Body of pancreas (tissue), 4 donors: ENCODE data around the gene CLP1. TPM values are rescaled to one million over a fixed set of nuclear protein-coding genes. Genes with fewer than 3 reads are reported as not detected.

ENCODE experiments used
- ATAC-seq: fragments of 150-250 bp; one replicate; pipeline ENCODE4 v1.9.1; 2016
- DNase-seq, 4 donors: peaks; one replicate each; pipeline ENCODE4 v3.0.0-alpha.2; 2019
- H3K27ac ChIP-seq, 4 donors: fragments of 200-600 bp; sonication (generic); 1 replicate in 3 of 4; 2 replicates in 1 of 4; pipeline versions ENCODE4 v1.5.1 to v1.6.1; 2016 to 2019; ENCODE audit warnings: mild to moderate bottlenecking in 1 of 4, mixed read lengths in 1 of 4, moderate library complexity in 1 of 4
- H3K27me3 ChIP-seq, 2 donors: fragments of 200-600 bp; sonication (generic); one replicate each; pipeline ENCODE4 v1.6.0; 2016; ENCODE audit warnings: mild to moderate bottlenecking in 1 of 2
- H3K36me3 ChIP-seq, 2 donors: fragments of 200-600 bp; sonication (generic); replicated peaks in 1 of 2; 2 replicates each; pipeline ENCODE4 v1.5.1; 2016; ENCODE audit warnings: low read depth in 2 of 2; ENCODE audit not compliant: insufficient read depth in 1 of 2
- H3K4me1 ChIP-seq: fragments of 200-600 bp; sonication (generic); one replicate; pipeline ENCODE4 v1.6.0; 2016
- H3K4me3 ChIP-seq, 2 donors: fragments of 200-600 bp; sonication (generic); 1 replicate in 1 of 2; 2 replicates in 1 of 2; pipeline ENCODE4 v1.5.1; 2016 to 2019
- H3K9me3 ChIP-seq, 3 donors: fragments of 200-600 bp; sonication (generic); 1 replicate in 2 of 3; 2 replicates in 1 of 3; pipeline ENCODE4 v1.5.1; 2016
- POLR2A ChIP-seq, 3 donors: fragments of 450-650 bp; IDR thresholded peaks; one replicate each; pipeline ENCODE4 v1.6.1; 2016; ENCODE audit warnings: antibody characterized with exemption in 3 of 3, mild to moderate bottlenecking in 2 of 3
- WGBS, 2 donors: methylation state at CpG; one replicate each; pipeline ENCODE4 v1.1.5; 2017; 5-methylcytosine and 5-hydroxymethylcytosine counted together
- intact Hi-C: fragments of 100-400 bp; cut with DNase I; formaldehyde crosslinking; loops from one replicate; pipeline ENCODE4 v1.15.1; 2023
- total RNA-seq, 2 donors: library from RNA; depleted of rRNA; stranded (reverse); fragments of >200 nt; gene quantifications; one replicate each; pipeline ENCODE4 v1.1.0, GENCODE V29; 2016
- TF ChIP-seq, protein P1 (sequence below), 7 experiments: fragments of 450-650 bp in 4 of 7; fragments of 200-600 bp in 3 of 7; sonication (generic) in 3 of 7; IDR thresholded peaks; one replicate each; pipeline ENCODE4 v1.5.1; 2016 to 2019; ENCODE audit warnings: antibody characterized with exemption in 7 of 7

The CLP1 gene
- total RNA-seq, 2 donors from 2014 or later: 3.3 to 7.3 TPM

DNA sequence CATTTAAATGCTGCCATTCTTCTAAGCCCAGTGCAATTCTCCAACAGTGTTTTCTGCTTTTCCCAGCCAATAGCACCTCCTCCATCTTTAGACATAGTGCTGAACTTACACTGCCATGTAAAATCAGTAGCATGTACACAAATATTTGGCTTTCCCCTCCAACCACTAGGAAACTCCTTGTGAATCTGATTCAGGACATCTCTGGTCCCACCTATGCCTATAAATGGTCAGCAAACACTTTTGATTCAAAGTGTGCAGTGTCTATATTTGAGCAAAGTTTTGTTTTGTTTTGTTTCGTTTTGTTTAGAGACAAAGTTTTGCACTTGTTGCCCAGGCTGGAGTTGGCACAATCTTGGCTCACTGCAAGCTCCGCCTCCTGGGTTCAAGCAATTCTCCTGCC is 32.7 kb upstream of the CLP1 start:
- H3K27me3 ChIP-seq: no peaks in the 10 kb centered on the region
- H3K9me3 ChIP-seq: no peaks in the 10 kb centered on the region
- no peaks in the 10 kb centered on the region for H3K36me3 ChIP-seq
- DNase-seq (no peak), ATAC-seq (no peak)
- 86 to 91% methylated on average over 2 of the region's 2 CpGs for WGBS, 2 donors
- no peak overlapping the region for H3K4me3 ChIP-seq
- TF ChIP-seq, protein P1, sequence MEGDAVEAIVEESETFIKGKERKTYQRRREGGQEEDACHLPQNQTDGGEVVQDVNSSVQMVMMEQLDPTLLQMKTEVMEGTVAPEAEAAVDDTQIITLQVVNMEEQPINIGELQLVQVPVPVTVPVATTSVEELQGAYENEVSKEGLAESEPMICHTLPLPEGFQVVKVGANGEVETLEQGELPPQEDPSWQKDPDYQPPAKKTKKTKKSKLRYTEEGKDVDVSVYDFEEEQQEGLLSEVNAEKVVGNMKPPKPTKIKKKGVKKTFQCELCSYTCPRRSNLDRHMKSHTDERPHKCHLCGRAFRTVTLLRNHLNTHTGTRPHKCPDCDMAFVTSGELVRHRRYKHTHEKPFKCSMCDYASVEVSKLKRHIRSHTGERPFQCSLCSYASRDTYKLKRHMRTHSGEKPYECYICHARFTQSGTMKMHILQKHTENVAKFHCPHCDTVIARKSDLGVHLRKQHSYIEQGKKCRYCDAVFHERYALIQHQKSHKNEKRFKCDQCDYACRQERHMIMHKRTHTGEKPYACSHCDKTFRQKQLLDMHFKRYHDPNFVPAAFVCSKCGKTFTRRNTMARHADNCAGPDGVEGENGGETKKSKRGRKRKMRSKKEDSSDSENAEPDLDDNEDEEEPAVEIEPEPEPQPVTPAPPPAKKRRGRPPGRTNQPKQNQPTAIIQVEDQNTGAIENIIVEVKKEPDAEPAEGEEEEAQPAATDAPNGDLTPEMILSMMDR (IDR thresholded peaks at IDR 0.05): no peak
- no peak for TF ChIP-seq POLR2A (IDR thresholded peaks at IDR 0.05)
- no peak overlapping the region for H3K27ac ChIP-seq
- H3K4me1 ChIP-seq: no peaks in the 10 kb centered on the region
- intact Hi-C loops: no loop called here

DNA sequence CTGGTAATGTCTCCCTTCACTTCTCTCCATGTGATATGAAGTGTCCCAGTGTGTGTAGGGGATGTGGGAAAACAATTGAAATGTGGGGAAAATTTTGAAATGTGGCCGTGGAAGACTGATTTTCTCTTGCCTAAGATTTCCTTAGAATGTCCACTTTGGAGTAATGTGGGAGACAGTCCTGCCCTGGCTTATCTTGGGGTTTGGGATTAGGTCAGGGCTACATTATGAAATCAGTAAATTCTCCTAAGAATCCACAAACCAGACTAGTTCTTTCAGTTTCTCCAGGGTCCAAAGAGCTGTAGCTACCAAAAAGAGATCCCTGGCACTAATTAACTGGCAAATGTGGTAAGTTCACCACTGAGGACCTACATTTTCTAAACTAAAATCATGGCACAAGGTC is 30.7 kb upstream of the CLP1 start:
- H3K4me1 ChIP-seq: no peaks in the 10 kb centered on the region
- no peaks in the 10 kb centered on the region for H3K27me3 ChIP-seq
- DNase-seq (no peak), ATAC-seq (no peak)
- no peaks in the 10 kb centered on the region for H3K36me3 ChIP-seq
- TF ChIP-seq, protein P1 (IDR thresholded peaks at IDR 0.05): no peak
- no peak for TF ChIP-seq POLR2A (IDR thresholded peaks at IDR 0.05)
- H3K9me3 ChIP-seq: no peaks in the 10 kb centered on the region
- intact Hi-C loops: no loop called here
- no peak overlapping the region for H3K4me3 ChIP-seq
- 78 to 79% methylated on average over 1 of the region's 1 CpG for WGBS, 2 donors
- no peak overlapping the region for H3K27ac ChIP-seq

DNA sequence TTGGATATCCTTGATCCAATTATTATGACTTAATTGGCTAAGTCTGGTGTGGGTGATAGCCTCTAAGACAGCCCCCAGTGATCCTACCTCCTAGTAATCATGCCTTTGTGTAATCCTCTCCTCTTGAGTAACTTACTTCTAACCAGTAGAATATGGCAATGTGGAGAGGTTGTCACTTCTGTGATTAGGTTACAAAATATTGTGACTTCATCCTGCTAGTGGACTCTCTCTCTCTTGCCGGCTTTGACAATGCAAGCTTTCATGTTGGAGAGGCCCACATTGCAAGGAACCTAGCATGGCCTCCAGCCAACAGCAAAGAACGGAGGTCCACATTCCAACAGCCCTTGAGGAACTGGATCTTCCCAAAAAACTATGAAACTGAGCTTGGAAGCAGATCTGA is 27.4 kb upstream of the CLP1 start:
- Histone ChIP-seq H3K27ac (no peak overlapping the region), H3K36me3 (no peaks in the 10 kb centered on the region), H3K4me1 (no peaks in the 10 kb centered on the region), H3K9me3 (no peaks in the 10 kb centered on the region), H3K27me3 (no peaks in the 10 kb centered on the region), H3K4me3 (no peak overlapping the region)
- TF ChIP-seq, protein P1 (IDR thresholded peaks at IDR 0.05): no peak
- TF ChIP-seq POLR2A (IDR thresholded peaks at IDR 0.05): no peak
- WGBS, 2 donors: 31 to 43% methylated on average over 2 of the region's 2 CpGs
- DNase-seq (no peak), ATAC-seq (no peak)
- intact Hi-C loops: loop anchor here (10.0 kb wide), 1 partner anchor 185 kb away; no protein-coding TSS in a partner anchor

DNA sequence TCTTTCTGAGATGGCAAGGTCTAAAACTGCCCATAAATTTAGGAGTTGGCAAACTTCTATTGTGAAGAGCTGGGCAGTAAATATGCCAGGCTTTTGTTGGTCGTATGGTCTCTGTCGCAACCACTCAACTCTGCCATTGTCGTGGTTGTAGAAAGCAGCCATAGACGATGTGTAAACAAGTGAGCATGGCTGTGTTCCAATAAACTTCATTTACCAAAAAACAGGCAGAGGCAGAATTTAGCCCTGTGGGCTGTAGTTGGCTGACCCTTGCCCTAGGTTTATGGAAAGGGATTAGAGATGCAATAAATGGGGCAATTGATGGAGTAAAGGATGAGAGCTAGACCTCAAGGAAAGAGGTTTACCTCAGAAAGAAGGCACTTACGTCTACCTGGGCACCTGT is 25.4 kb upstream of the CLP1 start:
- intact Hi-C loops: loop anchor here (10.0 kb wide), 1 partner anchor 187 kb away; no protein-coding TSS in a partner anchor
- no peak overlapping the region for H3K4me3 ChIP-seq
- H3K4me1 ChIP-seq: no peaks in the 10 kb centered on the region
- DNase-seq (no peak), ATAC-seq (no peak)
- no peaks in the 10 kb centered on the region for H3K36me3 ChIP-seq
- no peaks in the 10 kb centered on the region for H3K9me3 ChIP-seq
- TF ChIP-seq, protein P1 (IDR thresholded peaks at IDR 0.05): no peak
- TF ChIP-seq POLR2A (IDR thresholded peaks at IDR 0.05): no peak
- no peak overlapping the region for H3K27ac ChIP-seq
- H3K27me3 ChIP-seq: no peaks in the 10 kb centered on the region
- WGBS, 2 donors: 41 to 52% methylated on average over 5 of the region's 5 CpGs

DNA sequence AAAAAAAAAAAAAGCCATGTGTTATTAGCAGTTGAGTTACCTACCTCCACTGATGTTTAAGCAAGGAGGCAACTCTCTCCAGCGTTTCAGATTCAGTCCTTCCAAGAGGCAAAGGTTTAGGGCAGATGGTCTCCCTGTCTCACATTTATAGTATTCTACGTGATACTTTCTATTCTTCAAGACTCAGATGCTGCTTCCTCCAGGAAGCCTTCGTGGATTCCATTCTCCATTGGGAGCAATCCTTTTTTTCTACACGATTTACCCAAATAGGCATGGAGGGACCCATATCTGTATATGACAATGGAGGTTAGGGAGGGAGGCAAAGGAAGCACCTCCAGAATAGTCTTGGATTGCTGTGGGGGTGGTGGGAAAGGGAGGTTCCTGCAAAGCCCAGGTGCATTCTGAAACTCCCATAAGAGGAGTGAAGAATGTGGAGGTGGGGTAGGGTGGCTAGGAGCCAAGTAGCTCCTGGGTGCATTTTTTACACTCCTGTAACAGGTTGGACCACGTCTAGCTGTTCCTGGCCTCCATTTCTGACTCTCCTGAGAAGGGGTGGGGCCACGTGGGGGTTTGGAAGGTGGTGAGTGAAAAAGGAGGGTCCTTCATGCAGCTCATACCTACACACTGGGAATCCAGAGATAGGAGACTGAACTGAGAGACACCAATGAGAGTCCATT is 24.0 kb upstream of the CLP1 start:
- H3K27me3 ChIP-seq: no peaks in the 10 kb centered on the region
- ATAC-seq (no peak), DNase-seq (no peak)
- H3K27ac ChIP-seq: no peak overlapping the region
- no peaks in the 10 kb centered on the region for H3K9me3 ChIP-seq
- WGBS, 2 donors: 53 to 54% methylated on average over 6 of the region's 6 CpGs
- intact Hi-C loops: loop anchor here (10.0 kb wide), 1 partner anchor 189 kb away; no protein-coding TSS in a partner anchor
- H3K4me1 ChIP-seq: peaks cover 10% of the 10 kb centered on the region
- no peaks in the 10 kb centered on the region for H3K36me3 ChIP-seq
- TF ChIP-seq, protein P1 (IDR thresholded peaks at IDR 0.05): no peak
- TF ChIP-seq POLR2A (IDR thresholded peaks at IDR 0.05): no peak
- H3K4me3 ChIP-seq: no peak overlapping the region
